Measurements from ENCODE around the gene FAAP20. TPM values are rescaled to one million over a fixed set of nuclear protein-coding genes. Genes with fewer than 3 reads are reported as not detected.

The FAAP20 gene
- 10 to 100 TPM; 29.8 to 48.0 (median 45.6) TPM for total RNA-seq

GRCh38 chr1:2194319-2194897 is at the start of gene FAAP20:
TSS of gene FAAP20 (minus strand) at chr1:2194772. CDS start at chr1:2194749, 23 bp downstream.
- peak in 1 of 2 donors; percentile 93 for DNase-seq (ENCODE audit: low spot score in 2 of 2)

GRCh38 chr1:2242814-2243725 is 48.5 kb upstream of the FAAP20 start:
- TF ChIP-seq POLR2A (IDR thresholded peaks at IDR 0.05) (no peak), CTCF (IDR thresholded peaks at IDR 0.05) (no peak)
- H3K4me3 ChIP-seq (ENCODE audit: low read depth, poor library complexity, severe bottlenecking): no peak overlapping the region
- no peak for DNase-seq (ENCODE audit: low spot score in 2 of 2)
- 66 to 71% methylated on average over 32 to 33 of the region's 33 CpGs for WGBS, 2 donors
- intact Hi-C loops (cut with DNase I; ENCODE audit: low total_unique reads): no loop called here

More at GRCh38 chr1:2194319-2194897, at the start of gene FAAP20:
- H3K4me3 ChIP-seq (ENCODE audit: low read depth, poor library complexity, severe bottlenecking): peak within 1 kb of the TSS; percentile 28
- 3% methylated on average over 23 to 37 of the region's 63 CpGs for WGBS, 2 donors
- intact Hi-C loops (cut with DNase I; ENCODE audit: low total_unique reads): loop anchor here (10.0 kb wide), 1 partner anchor 120 kb away; no protein-coding TSS in a partner anchor
- TF ChIP-seq CTCF (IDR thresholded peaks at IDR 0.05) (no peak), POLR2A (IDR thresholded peaks at IDR 0.05) (no peak)

- H3K4me3 ChIP-seq (ENCODE audit: low read depth, poor library complexity, severe bottlenecking): no peak overlapping the region
- TF ChIP-seq CTCF (IDR thresholded peaks at IDR 0.05) (no peak), POLR2A (IDR thresholded peaks at IDR 0.05) (no peak)
- DNase-seq (ENCODE audit: low spot score in 2 of 2): no peak
- intact Hi-C loops (cut with DNase I; ENCODE audit: low total_unique reads): no loop called here
- 70 to 74% methylated on average over 13 of the region's 13 CpGs for WGBS, 2 donors
Measured at GRCh38 chr1:2241820-2242219, 47.2 kb upstream of the FAAP20 start.

- TF ChIP-seq CTCF (IDR thresholded peaks at IDR 0.05): no peak
- no peak for TF ChIP-seq POLR2A (IDR thresholded peaks at IDR 0.05)
- 50 to 53% methylated on average over 24 to 30 of the region's 30 CpGs for WGBS, 2 donors
- H3K4me3 ChIP-seq (ENCODE audit: low read depth, poor library complexity, severe bottlenecking): no peak overlapping the region
- intact Hi-C loops (cut with DNase I; ENCODE audit: low total_unique reads): no loop called here
- DNase-seq (ENCODE audit: low spot score in 2 of 2): peak; percentile 60 to 96
Measured at GRCh38 chr1:2240270-2241156, 45.9 kb upstream of the FAAP20 start.

- no peak for DNase-seq (ENCODE audit: low spot score in 2 of 2)
- TF ChIP-seq CTCF (IDR thresholded peaks at IDR 0.05) (no peak), POLR2A (IDR thresholded peaks at IDR 0.05) (no peak)
- no peak overlapping the region for H3K4me3 ChIP-seq (ENCODE audit: low read depth, poor library complexity, severe bottlenecking)
- WGBS, 2 donors: 46 to 54% methylated on average over 24 to 30 of the region's 30 CpGs
- intact Hi-C loops (cut with DNase I; ENCODE audit: low total_unique reads): loop anchor here (10.0 kb wide), 1 partner anchor 65 kb away; no protein-coding TSS in a partner anchor
Measured at GRCh38 chr1:2239384-2239985, 44.9 kb upstream of the FAAP20 start.

Measured in lower leg skin (tissue), 4 donors.